NOMO-1 treated with dmso at 0.1 percent for 144 hours (cell line): ENCODE measurements around the gene USP26.
"Not testable (repeated sequence)": the region's sequence is repeated elsewhere in the genome, so short reads cannot be mapped to it uniquely, and the experiment has no call there.

Experiments used
- DNase-seq: peaks from one replicate; lab custom pipeline; 2025; ENCODE audit not compliant: unreplicated experiment; lab: John Stamatoyannopoulos, UW

USP26 gene

DNA sequence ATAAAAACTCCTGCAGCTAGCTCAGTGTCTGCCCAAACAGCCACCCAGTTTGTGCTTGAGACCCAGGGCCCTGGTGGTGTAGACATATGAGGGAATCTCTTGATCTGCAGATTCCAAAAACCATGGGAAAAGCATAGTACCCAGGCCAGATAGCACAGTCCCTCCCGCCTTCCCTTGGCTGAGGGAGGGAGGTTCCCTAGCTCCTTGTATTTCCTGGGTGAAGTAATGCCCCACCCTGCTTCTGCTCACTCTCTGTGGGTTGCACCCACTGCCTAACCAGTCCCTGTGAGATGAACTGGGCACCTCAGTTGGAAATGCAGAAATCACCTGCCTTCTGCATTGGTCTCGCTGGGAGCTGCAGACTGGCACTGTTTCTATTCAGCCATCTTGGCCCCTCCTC, 54.6 kb downstream of the USP26 start:
- no peak for DNase-seq

DNA sequence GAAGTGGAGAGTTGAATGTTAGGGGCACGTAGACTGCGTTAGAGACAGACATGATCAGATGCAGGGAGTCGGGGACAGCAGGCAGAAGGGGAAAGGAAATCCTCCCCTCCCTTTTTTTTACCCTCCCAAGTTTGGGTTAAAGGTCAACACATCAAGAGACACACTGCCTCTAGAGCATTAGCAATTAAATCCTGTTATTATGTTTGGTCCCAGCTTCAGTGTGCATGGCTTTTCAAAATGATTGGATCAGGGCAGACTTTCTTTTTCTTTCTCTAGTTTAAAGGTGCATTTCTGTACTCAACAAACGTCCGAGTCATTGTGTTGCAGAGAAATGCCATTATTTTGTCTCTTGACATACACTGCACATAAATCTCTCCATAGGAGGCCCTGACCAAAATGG, 63.9 kb downstream of the USP26 start:
- DNase-seq, result no peak

DNA sequence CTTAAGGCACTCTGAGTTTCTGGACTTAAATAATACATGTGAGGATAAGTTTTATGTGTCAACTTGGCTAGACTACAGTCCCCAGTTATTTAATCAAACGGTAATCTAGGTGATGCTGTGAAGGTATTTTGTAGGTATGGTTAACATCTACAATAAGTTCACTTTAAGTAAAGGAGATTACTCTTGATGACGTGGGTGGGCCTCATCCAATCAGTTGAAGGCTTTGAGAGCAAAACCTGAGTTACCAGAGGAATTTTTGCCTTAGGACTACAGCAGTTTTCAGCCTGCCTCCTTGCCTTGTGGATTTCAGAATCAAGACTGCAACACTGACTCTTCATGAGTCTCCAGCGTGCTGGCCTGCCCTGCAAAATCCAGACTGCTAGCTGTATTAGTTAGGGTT, 78.7 kb downstream of the USP26 start:
- no peak for DNase-seq

GRCh38 chrX:133007458-133007857, 89.5 kb downstream of the USP26 start:
- DNase-seq, result no peak

- DNase-seq, result no peak
Measured at GRCh38 chrX:133005616-133006015, 91.3 kb downstream of the USP26 start.

DNA sequence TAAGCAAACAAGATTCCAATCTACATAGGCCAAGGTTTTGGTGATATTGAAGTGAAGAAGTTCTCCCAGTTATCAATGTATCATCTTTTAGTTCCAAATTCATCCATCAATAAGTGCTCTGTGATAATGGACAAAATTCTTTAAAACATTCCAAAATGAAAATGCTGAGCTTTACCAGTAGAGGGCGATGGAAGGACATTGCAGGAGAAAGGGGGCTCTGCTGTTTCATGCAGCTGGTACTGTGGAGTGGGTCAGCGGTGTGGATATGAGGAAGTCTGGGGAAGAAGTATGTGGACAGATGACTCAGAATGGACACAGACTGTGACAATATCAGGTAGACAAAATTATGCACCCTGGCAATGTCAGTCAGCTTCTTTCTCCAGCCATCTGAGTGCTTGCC, 91.9 kb downstream of the USP26 start:
- no peak for DNase-seq

- DNase-seq, result no peak
Measured at GRCh38 chrX:132999209-132999608, 97.7 kb downstream of the USP26 start.

GRCh38 chrX:132990835-132991234, 106.1 kb downstream of the USP26 start:
- DNase-seq, result no peak

- DNase-seq, result no peak
Measured at GRCh38 chrX:132986556-132986955, 110.4 kb downstream of the USP26 start.

DNA sequence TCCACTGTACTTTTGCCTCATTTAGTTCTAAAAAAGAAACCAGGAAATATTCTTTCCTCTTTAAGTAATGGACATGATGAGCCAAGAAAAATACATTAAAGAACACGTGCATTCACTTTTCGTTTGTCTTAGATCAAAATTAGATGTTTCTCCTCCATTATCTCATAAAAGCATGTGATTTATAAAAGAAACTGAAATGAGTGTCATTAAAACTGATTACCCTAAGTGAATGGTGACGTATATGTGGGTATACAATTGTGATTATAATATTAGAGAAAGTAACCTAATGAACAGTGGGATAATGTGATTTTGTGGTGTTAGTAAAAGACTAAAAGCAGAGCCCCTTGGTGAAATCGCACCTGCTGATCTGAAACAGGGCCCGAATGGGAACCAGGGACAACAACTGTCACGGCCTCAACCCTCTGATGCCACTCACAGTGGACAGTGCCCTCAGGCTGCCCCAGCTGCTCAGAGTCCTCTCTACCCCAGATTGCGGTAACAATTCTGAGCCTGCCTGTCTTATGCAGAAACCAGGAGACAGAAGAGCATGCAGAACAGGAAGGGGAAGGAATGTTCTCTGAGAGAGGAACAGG, 112.8 kb downstream of the USP26 start:
- DNase-seq, result no peak

GRCh38 chrX:132983496-132983895, 113.4 kb downstream of the USP26 start:
- DNase-seq, result no peak

GRCh38 chrX:132980035-132980434, 116.9 kb downstream of the USP26 start:
- DNase-seq, result not testable (repeated sequence)
